ENCODE results near the gene SMYD1.

DNA sequence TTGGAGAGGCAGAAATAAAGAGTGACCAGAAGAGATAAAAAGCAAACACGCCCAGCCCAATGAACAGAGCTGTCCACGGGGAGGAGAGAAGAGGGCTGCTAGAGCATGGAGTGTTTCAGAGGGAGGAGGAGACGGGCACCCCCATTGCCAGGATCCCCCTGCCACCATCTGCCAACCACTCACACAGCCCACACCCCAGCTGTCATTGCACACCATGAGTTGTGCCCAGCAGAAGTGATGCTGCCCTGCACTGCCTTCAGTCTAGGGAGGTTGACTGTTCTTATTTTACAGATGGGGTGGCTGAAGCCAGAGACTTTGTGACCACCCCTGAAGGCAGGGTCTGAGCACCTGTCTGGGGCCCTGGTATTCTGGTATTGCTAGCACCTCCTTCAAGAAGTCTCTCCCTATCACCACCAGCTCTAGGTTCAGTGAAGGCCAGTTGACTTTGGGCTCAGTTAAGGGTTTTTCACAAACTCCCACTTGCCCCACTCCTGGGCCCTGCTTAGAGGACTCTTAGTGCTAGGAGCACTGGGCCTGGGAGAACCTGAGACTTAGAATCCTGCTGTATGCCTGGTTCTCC, 57.8 kb downstream of the SMYD1 start:
- TF ChIP-seq, protein P1, sequence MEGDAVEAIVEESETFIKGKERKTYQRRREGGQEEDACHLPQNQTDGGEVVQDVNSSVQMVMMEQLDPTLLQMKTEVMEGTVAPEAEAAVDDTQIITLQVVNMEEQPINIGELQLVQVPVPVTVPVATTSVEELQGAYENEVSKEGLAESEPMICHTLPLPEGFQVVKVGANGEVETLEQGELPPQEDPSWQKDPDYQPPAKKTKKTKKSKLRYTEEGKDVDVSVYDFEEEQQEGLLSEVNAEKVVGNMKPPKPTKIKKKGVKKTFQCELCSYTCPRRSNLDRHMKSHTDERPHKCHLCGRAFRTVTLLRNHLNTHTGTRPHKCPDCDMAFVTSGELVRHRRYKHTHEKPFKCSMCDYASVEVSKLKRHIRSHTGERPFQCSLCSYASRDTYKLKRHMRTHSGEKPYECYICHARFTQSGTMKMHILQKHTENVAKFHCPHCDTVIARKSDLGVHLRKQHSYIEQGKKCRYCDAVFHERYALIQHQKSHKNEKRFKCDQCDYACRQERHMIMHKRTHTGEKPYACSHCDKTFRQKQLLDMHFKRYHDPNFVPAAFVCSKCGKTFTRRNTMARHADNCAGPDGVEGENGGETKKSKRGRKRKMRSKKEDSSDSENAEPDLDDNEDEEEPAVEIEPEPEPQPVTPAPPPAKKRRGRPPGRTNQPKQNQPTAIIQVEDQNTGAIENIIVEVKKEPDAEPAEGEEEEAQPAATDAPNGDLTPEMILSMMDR (IDR thresholded peaks at IDR 0.05): no peak
- TF ChIP-seq POLR2A (IDR thresholded peaks at IDR 0.05) (no peak), EP300 (IDR thresholded peaks at IDR 0.05) (no peak), POLR2AphosphoS5 (IDR thresholded peaks at IDR 0.05) (no peak)
